ENCODE results near the gene TMIGD3.

GRCh38 chr1:111488669-111489068, 14.8 kb downstream of the TMIGD3 start:
- TF ChIP-seq CTCF (IDR thresholded peaks at IDR 0.05) (no peak), EZH2 (IDR thresholded peaks at IDR 0.05; ENCODE audit: borderline replicate concordance, insufficient read depth, low read depth, low read length, poor library complexity, severe bottlenecking) (no peak)
